ENCODE measurements around the gene SF1. TPM values are rescaled to one million over a fixed set of nuclear protein-coding genes. Genes with fewer than 3 reads are reported as not detected.

The SF1 gene
- total and polyA plus RNA-seq, 2 of the 8 experiments (the other 6 are each of a cell fraction or from before 2014, with no cell fraction given): 72.7 to 353 TPM

- Histone ChIP-seq H3K4me1 (replicated peaks in 1 of 4; ENCODE audit: control insufficient read depth in 3 of 4, insufficient read depth in 4 of 4, low read length in 3 of 4) (peaks cover 26 to 64% (median 53%) of the 10 kb centered on the region in 4 experiments), H3K27ac (ENCODE audit: low read depth, low read length) (peak overlapping the region; percentile 23; the same call in 1 of the 2 replicates)
- CTCF ChIA-PET (ENCODE audit: partially characterized antibody): interaction anchor here (0.6 to 23.6 kb wide), 9 partner anchors 15 to 518 kb away, joined by 3 to 376 read pairs (median 4); partner anchors contain the start of genes RASGRP2 and SF1
Observed at GRCh38 chr11:64760759-64761420, 17.5 kb downstream of the SF1 start.

More at GRCh38 chr11:64760759-64761420, 17.5 kb downstream of the SF1 start:
- Histone ChIP-seq H4K91ac (replicated peaks; ENCODE audit: insufficient read length, low read length) (no peak overlapping the region), H4K8ac (ENCODE audit: extremely low read depth, insufficient read depth, low read length) (no peak overlapping the region), H3K23me2 (ENCODE audit: low read depth, low read length) (no peaks in the 10 kb centered on the region), H2BK15ac (ENCODE audit: low read length) (no peak overlapping the region; the same call in 1 of the 2 replicates), H3K14ac (ENCODE audit: insufficient read length) (no peak overlapping the region), H3K27me3 (replicated peaks in 1 of 4; ENCODE audit: control insufficient read depth in 3 of 4, extremely low read depth in 1 of 4, insufficient read depth in 3 of 4, low read length in 3 of 4) (no peaks in the 10 kb centered on the region), H3K18ac (ENCODE audit: extremely low read depth, low read length) (no peak overlapping the region), H4K20me1 (replicated peaks in 1 of 2; ENCODE audit: control insufficient read depth in 1 of 2, insufficient read depth in 2 of 2, low read length in 2 of 2) (peaks cover 0 to 6% of the 10 kb centered on the region in 2 experiments), H2AK5ac (ENCODE audit: low read depth, low read length) (no peak overlapping the region), H3K79me1 (ENCODE audit: low read depth, low read length) (no peaks in the 10 kb centered on the region), H2BK5ac (ENCODE audit: low read depth, low read length) (no peak overlapping the region), H3K56ac (replicated peaks; ENCODE audit: insufficient read length, low read depth, low read length) (no peak overlapping the region), H3K4ac (replicated peaks; ENCODE audit: insufficient read length, low read depth, low read length) (peak overlapping the region; percentile 1), H2BK20ac (ENCODE audit: low read length) (no peak overlapping the region), H3K4me2 (ENCODE audit: insufficient read depth in 1 of 2, low read depth in 2 of 2, low read length in 2 of 2) (peak overlapping the region; percentile 32 to 57; a peak in 2 of 4 replicates), H2BK12ac (ENCODE audit: low read depth, low read length) (no peak overlapping the region), H2BK120ac (replicated peaks; ENCODE audit: low read depth, low read length) (no peak overlapping the region), H3K36me3 (ENCODE audit: control insufficient read depth in 2 of 4, insufficient read depth in 4 of 4, low read length in 3 of 4) (peaks cover 6 to 24% (median 16%) of the 10 kb centered on the region in 4 experiments), H3K23ac (ENCODE audit: insufficient read length) (no peak overlapping the region), H2AFZ (ENCODE audit: low read length) (no peak overlapping the region), H3K9me3 (ENCODE audit: insufficient read depth in 2 of 2, low read depth in 1 of 2, low read length in 1 of 2) (no peaks in the 10 kb centered on the region), H3K4me3 (ENCODE audit: extremely low read depth in 1 of 4, insufficient read depth in 2 of 4, low read depth in 3 of 4, low read length in 4 of 4) (no peak overlapping the region; a peak in 1 of 8 replicates), H4K5ac (ENCODE audit: insufficient read length, low read depth, low read length) (no peak overlapping the region), H3K79me2 (ENCODE audit: control insufficient read depth in 1 of 2, insufficient read depth in 2 of 2, low read length in 2 of 2) (peaks cover 0 to 6% of the 10 kb centered on the region in 2 experiments; a peak in 1 of 4 replicates), H3K9ac (replicated peaks in 1 of 4; ENCODE audit: extremely low read depth in 1 of 4, low read depth in 3 of 4, low read length in 3 of 4) (no peak overlapping the region)
- FAIRE-seq (no peak), DNase-seq (ENCODE audit: low read depth in 1 of 2, low spot score in 2 of 2) (no peak)
- WGBS, 2 experiments (ENCODE audit: extremely low coverage in 1 of 2, insufficient coverage in 1 of 2, insufficient read length in 1 of 2, insufficient replicate concordance in 2 of 2, low coverage in 1 of 2, low lambda C conversion rate in 2 of 2, missing lambda C conversion rate in 1 of 2): 79% methylated on average over 6 of the region's 7 CpGs; no CpG with 5 or more reads in 1 of the 2 experiments
- POLR2A ChIA-PET (ENCODE audit: partially characterized antibody): interaction anchor here (0.6 to 42.9 kb wide), 8 partner anchors 5 to 726 kb away, joined by 3 to 1087 read pairs (median 4); partner anchors contain the start of genes PYGM, RASGRP2 and SF1
- TF ChIP-seq MAX (IDR thresholded peaks at IDR 0.05) (no peak), HDAC2 (IDR thresholded peaks at IDR 0.05; ENCODE audit: borderline replicate concordance in 1 of 2, low read depth in 2 of 2, low read length in 2 of 2) (0 out of 4 replicates have a peak, but pooled peaks of 1 of the 2 experiments have one; percentile 71), KDM1A (IDR thresholded peaks at IDR 0.05; ENCODE audit: borderline replicate concordance, low read length) (peak; percentile 97)

Data from H1 (cell line).